ENCODE measurements around the gene PABPN1.

DNA sequence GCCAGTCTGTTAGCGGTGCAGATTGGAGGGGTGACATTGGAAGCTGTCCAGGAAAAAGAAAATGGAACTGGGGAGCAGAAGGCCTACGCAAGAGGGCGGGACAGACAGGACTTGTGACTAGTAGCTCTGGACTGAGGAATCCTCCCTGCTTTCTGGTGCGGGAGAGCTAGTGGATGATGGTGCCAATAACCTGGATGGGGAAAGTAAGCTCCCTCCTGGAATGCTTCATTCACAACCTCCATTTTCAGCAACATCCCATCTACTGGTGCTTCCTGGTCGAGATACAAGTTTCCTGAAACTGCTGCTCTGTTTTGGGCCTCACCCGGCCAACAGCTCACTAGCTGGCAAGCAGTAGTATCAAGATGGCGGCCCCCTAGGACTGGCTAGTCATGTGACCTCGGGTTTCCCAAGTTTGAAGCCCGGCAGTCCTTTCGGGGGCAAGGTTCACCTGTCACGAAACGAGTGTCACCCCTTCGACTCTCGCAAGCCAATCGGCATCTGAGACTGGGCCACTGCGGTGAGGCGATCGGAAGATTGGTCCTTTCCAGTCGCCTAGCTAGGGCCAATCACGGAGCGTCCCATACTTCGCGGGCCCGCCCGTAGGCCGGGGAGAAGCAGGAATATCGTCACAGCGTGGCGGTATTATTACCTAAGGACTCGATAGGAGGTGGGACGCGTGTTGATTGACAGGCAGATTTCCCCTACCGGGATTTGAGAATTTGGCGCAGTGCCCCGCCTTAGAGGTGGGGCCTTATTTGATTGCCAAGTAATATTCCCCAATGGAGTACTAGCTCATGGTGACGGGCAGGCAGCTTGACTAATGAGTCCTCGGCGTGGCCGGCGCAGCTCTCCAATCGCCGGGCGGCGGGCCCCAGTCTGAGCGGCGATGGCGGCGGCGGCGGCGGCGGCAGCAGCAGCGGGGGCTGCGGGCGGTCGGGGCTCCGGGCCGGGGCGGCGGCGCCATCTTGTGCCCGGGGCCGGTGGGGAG, at the start of gene PABPN1:
- TF ChIP-seq, protein P1, sequence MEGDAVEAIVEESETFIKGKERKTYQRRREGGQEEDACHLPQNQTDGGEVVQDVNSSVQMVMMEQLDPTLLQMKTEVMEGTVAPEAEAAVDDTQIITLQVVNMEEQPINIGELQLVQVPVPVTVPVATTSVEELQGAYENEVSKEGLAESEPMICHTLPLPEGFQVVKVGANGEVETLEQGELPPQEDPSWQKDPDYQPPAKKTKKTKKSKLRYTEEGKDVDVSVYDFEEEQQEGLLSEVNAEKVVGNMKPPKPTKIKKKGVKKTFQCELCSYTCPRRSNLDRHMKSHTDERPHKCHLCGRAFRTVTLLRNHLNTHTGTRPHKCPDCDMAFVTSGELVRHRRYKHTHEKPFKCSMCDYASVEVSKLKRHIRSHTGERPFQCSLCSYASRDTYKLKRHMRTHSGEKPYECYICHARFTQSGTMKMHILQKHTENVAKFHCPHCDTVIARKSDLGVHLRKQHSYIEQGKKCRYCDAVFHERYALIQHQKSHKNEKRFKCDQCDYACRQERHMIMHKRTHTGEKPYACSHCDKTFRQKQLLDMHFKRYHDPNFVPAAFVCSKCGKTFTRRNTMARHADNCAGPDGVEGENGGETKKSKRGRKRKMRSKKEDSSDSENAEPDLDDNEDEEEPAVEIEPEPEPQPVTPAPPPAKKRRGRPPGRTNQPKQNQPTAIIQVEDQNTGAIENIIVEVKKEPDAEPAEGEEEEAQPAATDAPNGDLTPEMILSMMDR (conservative IDR thresholded peaks at IDR 0.05), result no peak
- TF ChIP-seq ZFX (IDR thresholded peaks at IDR 0.05), result no peak
